ENCODE results near the gene SLC9C2.

Gene SLC9C2

GRCh38 chr1:173554541-173555250 lies 48.2 kb downstream of the SLC9C2 start:
- Histone ChIP-seq H3K27ac (ENCODE audit: low read depth, low read length, severe bottlenecking) (no peak overlapping the region), H3K9me3 (ENCODE audit: control insufficient read depth, low read length) (no peaks in the 10 kb centered on the region), H3K4me3 (ENCODE audit: extremely low read depth, insufficient read depth, low read length, poor library complexity, severe bottlenecking) (no peak overlapping the region), H3K36me3 (ENCODE audit: control insufficient read depth, insufficient read depth, low read length) (no peaks in the 10 kb centered on the region), H3K4me1 (ENCODE audit: control insufficient read depth, insufficient read depth, low read length, poor library complexity, severe bottlenecking) (no peaks in the 10 kb centered on the region)
- WGBS, 2 experiments (ENCODE audit: insufficient coverage in 2 of 2), result 84 to 94% methylated on average over 4 of the region's 6 CpGs

- Histone ChIP-seq H3K9me3 (ENCODE audit: control insufficient read depth, low read length) (no peaks in the 10 kb centered on the region), H3K4me3 (ENCODE audit: extremely low read depth, insufficient read depth, low read length, poor library complexity, severe bottlenecking) (no peak overlapping the region), H3K27ac (ENCODE audit: low read depth, low read length, severe bottlenecking) (no peak overlapping the region), H3K36me3 (ENCODE audit: control insufficient read depth, insufficient read depth, low read length) (no peaks in the 10 kb centered on the region), H3K4me1 (ENCODE audit: control insufficient read depth, insufficient read depth, low read length, poor library complexity, severe bottlenecking) (no peaks in the 10 kb centered on the region)
- WGBS, 2 experiments (ENCODE audit: insufficient coverage in 2 of 2), result 60% methylated on average over 1 of the region's 4 CpGs; no CpG with 5 or more reads in 1 of the 2 experiments
Measured at GRCh38 chr1:173554089-173554488, 48.8 kb downstream of the SLC9C2 start.

GRCh38 chr1:173553312-173553711 lies 49.6 kb downstream of the SLC9C2 start:
- Histone ChIP-seq H3K9me3 (ENCODE audit: control insufficient read depth, low read length) (no peaks in the 10 kb centered on the region), H3K27ac (ENCODE audit: low read depth, low read length, severe bottlenecking) (no peak overlapping the region), H3K4me1 (ENCODE audit: control insufficient read depth, insufficient read depth, low read length, poor library complexity, severe bottlenecking) (no peaks in the 10 kb centered on the region), H3K4me3 (ENCODE audit: extremely low read depth, insufficient read depth, low read length, poor library complexity, severe bottlenecking) (no peak overlapping the region), H3K36me3 (ENCODE audit: control insufficient read depth, insufficient read depth, low read length) (no peaks in the 10 kb centered on the region)

GRCh38 chr1:173551699-173552098 lies 51.2 kb downstream of the SLC9C2 start:
- H3K4me1 ChIP-seq (ENCODE audit: control insufficient read depth, insufficient read depth, low read length, poor library complexity, severe bottlenecking), result no peaks in the 10 kb centered on the region
- no peak overlapping the region for H3K4me3 ChIP-seq (ENCODE audit: extremely low read depth, insufficient read depth, low read length, poor library complexity, severe bottlenecking)
- 86% methylated on average over 1 of the region's 3 CpGs; no CpG with 5 or more reads in 1 of the 2 experiments for WGBS, 2 experiments (ENCODE audit: insufficient coverage in 2 of 2)
- H3K36me3 ChIP-seq (ENCODE audit: control insufficient read depth, insufficient read depth, low read length), result no peaks in the 10 kb centered on the region
- H3K9me3 ChIP-seq (ENCODE audit: control insufficient read depth, low read length), result no peaks in the 10 kb centered on the region
- no peak overlapping the region for H3K27ac ChIP-seq (ENCODE audit: low read depth, low read length, severe bottlenecking)

GRCh38 chr1:173549813-173550212 lies 53.1 kb downstream of the SLC9C2 start:
- no CpG with 5 or more reads among the region's 2 CpGs for WGBS, 2 experiments (ENCODE audit: insufficient coverage in 2 of 2)
- no peak overlapping the region for H3K27ac ChIP-seq (ENCODE audit: low read depth, low read length, severe bottlenecking)
- H3K4me3 ChIP-seq (ENCODE audit: extremely low read depth, insufficient read depth, low read length, poor library complexity, severe bottlenecking), result no peak overlapping the region
- no peaks in the 10 kb centered on the region for H3K9me3 ChIP-seq (ENCODE audit: control insufficient read depth, low read length)
- no peaks in the 10 kb centered on the region for H3K36me3 ChIP-seq (ENCODE audit: control insufficient read depth, insufficient read depth, low read length)
- H3K4me1 ChIP-seq (ENCODE audit: control insufficient read depth, insufficient read depth, low read length, poor library complexity, severe bottlenecking), result no peaks in the 10 kb centered on the region

GRCh38 chr1:173545688-173546087 lies 57.2 kb downstream of the SLC9C2 start:
- Histone ChIP-seq H3K36me3 (ENCODE audit: control insufficient read depth, insufficient read depth, low read length) (no peaks in the 10 kb centered on the region), H3K4me1 (ENCODE audit: control insufficient read depth, insufficient read depth, low read length, poor library complexity, severe bottlenecking) (no peaks in the 10 kb centered on the region), H3K4me3 (ENCODE audit: extremely low read depth, insufficient read depth, low read length, poor library complexity, severe bottlenecking) (no peak overlapping the region), H3K9me3 (ENCODE audit: control insufficient read depth, low read length) (no peaks in the 10 kb centered on the region), H3K27ac (ENCODE audit: low read depth, low read length, severe bottlenecking) (no peak overlapping the region)
- WGBS, 2 experiments (ENCODE audit: insufficient coverage in 2 of 2), result 88 to 100% methylated on average over 1 of the region's 3 CpGs

GRCh38 chr1:173536223-173536622 lies 66.6 kb downstream of the SLC9C2 start:
- Histone ChIP-seq H3K9me3 (ENCODE audit: control insufficient read depth, low read length) (no peaks in the 10 kb centered on the region), H3K4me1 (ENCODE audit: control insufficient read depth, insufficient read depth, low read length, poor library complexity, severe bottlenecking) (no peaks in the 10 kb centered on the region), H3K4me3 (ENCODE audit: extremely low read depth, insufficient read depth, low read length, poor library complexity, severe bottlenecking) (no peak overlapping the region), H3K27ac (ENCODE audit: low read depth, low read length, severe bottlenecking) (no peak overlapping the region), H3K36me3 (ENCODE audit: control insufficient read depth, insufficient read depth, low read length) (no peaks in the 10 kb centered on the region)

- Histone ChIP-seq H3K4me1 (ENCODE audit: control insufficient read depth, insufficient read depth, low read length, poor library complexity, severe bottlenecking) (peaks cover 9% of the 10 kb centered on the region), H3K36me3 (ENCODE audit: control insufficient read depth, insufficient read depth, low read length) (no peaks in the 10 kb centered on the region), H3K4me3 (ENCODE audit: extremely low read depth, insufficient read depth, low read length, poor library complexity, severe bottlenecking) (no peak overlapping the region), H3K9me3 (ENCODE audit: control insufficient read depth, low read length) (no peaks in the 10 kb centered on the region), H3K27ac (ENCODE audit: low read depth, low read length, severe bottlenecking) (no peak overlapping the region)
Measured at GRCh38 chr1:173532237-173532636, 70.6 kb downstream of the SLC9C2 start.

GRCh38 chr1:173530795-173531693 lies 71.8 kb downstream of the SLC9C2 start:
- WGBS, 2 experiments (ENCODE audit: insufficient coverage in 2 of 2), result 48 to 56% methylated on average over 4 of the region's 4 CpGs

GRCh38 chr1:173529106-173529505 lies 73.8 kb downstream of the SLC9C2 start:
- no peak overlapping the region for H3K27ac ChIP-seq (ENCODE audit: low read depth, low read length, severe bottlenecking)

More at GRCh38 chr1:173530795-173531693, 71.8 kb downstream of the SLC9C2 start:
- Histone ChIP-seq H3K4me1 (ENCODE audit: control insufficient read depth, insufficient read depth, low read length, poor library complexity, severe bottlenecking) (peaks cover 9% of the 10 kb centered on the region), H3K36me3 (ENCODE audit: control insufficient read depth, insufficient read depth, low read length) (no peaks in the 10 kb centered on the region), H3K27ac (ENCODE audit: low read depth, low read length, severe bottlenecking) (no peak overlapping the region), H3K9me3 (ENCODE audit: control insufficient read depth, low read length) (no peaks in the 10 kb centered on the region), H3K4me3 (ENCODE audit: extremely low read depth, insufficient read depth, low read length, poor library complexity, severe bottlenecking) (no peak overlapping the region)

More at GRCh38 chr1:173529106-173529505, 73.8 kb downstream of the SLC9C2 start:
- Histone ChIP-seq H3K4me1 (ENCODE audit: control insufficient read depth, insufficient read depth, low read length, poor library complexity, severe bottlenecking) (peaks cover 9% of the 10 kb centered on the region), H3K4me3 (ENCODE audit: extremely low read depth, insufficient read depth, low read length, poor library complexity, severe bottlenecking) (no peak overlapping the region), H3K9me3 (ENCODE audit: control insufficient read depth, low read length) (no peaks in the 10 kb centered on the region), H3K36me3 (ENCODE audit: control insufficient read depth, insufficient read depth, low read length) (no peaks in the 10 kb centered on the region)
- no CpG with 5 or more reads among the region's 4 CpGs for WGBS, 2 experiments (ENCODE audit: insufficient coverage in 2 of 2)

All from mesodermal cell (in vitro differentiated cells).